Natural killer cell (primary cell): ENCODE data around the gene SPRED3. TPM values are rescaled to one million over a fixed set of nuclear protein-coding genes. Genes with fewer than 3 reads are reported as not detected.
A peak's percentile ranks its signal among the peaks of the same experiment; 100 is the strongest.

Source experiments
- ATAC-seq, 3 donors: fragments of 150-1000 bp in 2 of 3; fragments of 200-7000 bp in 1 of 3; cut with Tn5 transposase; 1 replicate in 1 of 3; 2 replicates in 2 of 3; pipeline ENCODE4 v1.10.0; 2021; ENCODE audit warnings: mild to moderate bottlenecking in 2 of 3, moderate library complexity in 2 of 3
- DNase-seq, 2 donors: peaks; one replicate each; pipeline versions ENCODE4 v3.0.0 to v3.0.0-alpha.2; 2013 to 2021; ENCODE audit warnings: mixed read lengths in 1 of 2
- H3K27ac ChIP-seq: one replicate; pipeline ENCODE4 v1.5.1; 2013; ENCODE audit warnings: mild to moderate bottlenecking, low read length
- H3K27me3 ChIP-seq: one replicate; pipeline ENCODE4 v1.6.1; 2013; ENCODE audit warnings: low read length; ENCODE audit not compliant: control insufficient read depth, insufficient read depth
- H3K36me3 ChIP-seq: one replicate; pipeline ENCODE4 v1.6.1; 2013; ENCODE audit warnings: low read length; ENCODE audit not compliant: control insufficient read depth, insufficient read depth
- H3K4me1 ChIP-seq: one replicate; pipeline ENCODE4 v1.6.1; 2013; ENCODE audit warnings: low read length; ENCODE audit not compliant: control insufficient read depth, insufficient read depth
- H3K4me3 ChIP-seq: one replicate; pipeline ENCODE4 v1.5.1; 2013; ENCODE audit warnings: low read length
- H3K9me3 ChIP-seq: one replicate; pipeline ENCODE4 v1.6.1; 2013; ENCODE audit warnings: low read length; ENCODE audit not compliant: control insufficient read depth, insufficient read depth
- H3K27ac Mint-ChIP-seq, 2 donors: one replicate each; pipeline ENCODE4 v1.8.0; 2022; ENCODE audit warnings: mild to moderate bottlenecking in 2 of 2, mixed read lengths in 2 of 2, moderate library complexity in 1 of 2
- H3K27me3 Mint-ChIP-seq, 2 donors: one replicate each; pipeline ENCODE4 v1.8.0; 2022; ENCODE audit warnings: low read depth in 2 of 2, mixed read lengths in 2 of 2
- H3K36me3 Mint-ChIP-seq: one replicate; pipeline ENCODE4 v1.8.0; 2022; ENCODE audit warnings: mixed read lengths
- H3K4me1 Mint-ChIP-seq, 2 donors: one replicate each; pipeline ENCODE4 v1.8.0; 2022; ENCODE audit warnings: mixed read lengths in 2 of 2
- H3K4me3 Mint-ChIP-seq: one replicate; pipeline ENCODE4 v1.8.0; 2022; ENCODE audit warnings: mild to moderate bottlenecking, moderate library complexity, mixed read lengths
- H3K9me3 Mint-ChIP-seq, 2 donors: one replicate each; pipeline ENCODE4 v1.8.0; 2022; ENCODE audit warnings: mixed read lengths in 2 of 2
- WGBS: methylation state at CpG from one replicate; pipeline ENCODE4 v1.1.7; 2013; ENCODE audit warnings: missing lambda C conversion rate; ENCODE audit not compliant: insufficient coverage; 5-methylcytosine and 5-hydroxymethylcytosine counted together
- intact Hi-C: fragments of 100-400 bp; cut with micrococcal nuclease; formaldehyde crosslinking; loops from one replicate; pipeline ENCODE4 v1.14.2; 2022
- total RNA-seq, 4 donors: library from RNA; stranded (reverse); fragments of 120-200 nt in 1 of 4; gene quantifications; one replicate each; pipeline versions ENCODE4 v1.2.3 to v1.2.4, GENCODE V29; 2013 to 2022
- TF ChIP-seq, protein P1 (sequence below): fragments of 200-600 bp; IDR thresholded peaks from one replicate; pipeline ENCODE4 v1.8.0; 2022; ENCODE audit warnings: antibody characterized with exemption

Gene SPRED3
- total RNA-seq, 3 donors from 2014 or later (not counting 1 experiment from before 2014, with no cell fraction given) = 1.1 to 4.2 (median 1.3) TPM

DNA sequence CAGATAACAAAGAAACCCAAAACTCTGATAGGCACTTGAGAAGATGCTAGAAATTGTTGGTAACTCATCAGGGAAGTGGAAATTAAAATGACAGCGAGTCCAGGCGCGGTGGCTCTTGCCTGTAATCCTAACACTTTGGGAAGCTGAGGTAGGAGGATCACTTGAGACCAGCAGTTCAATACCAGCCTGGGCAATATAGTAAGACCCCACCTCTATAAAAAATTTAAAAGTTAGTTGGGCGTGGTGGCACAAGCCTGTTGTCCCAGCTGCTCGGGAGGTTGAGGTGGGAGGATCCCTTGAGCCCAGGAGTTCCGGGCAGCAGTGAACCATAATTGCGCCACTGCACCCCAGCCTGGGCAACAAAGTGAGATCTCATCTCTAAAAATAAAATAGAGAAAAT lies 42.4 kb downstream of the SPRED3 start:
- no peak overlapping the region for H3K27ac Mint-ChIP-seq
- intact Hi-C loops = no loop called here
- TF ChIP-seq, protein P1, sequence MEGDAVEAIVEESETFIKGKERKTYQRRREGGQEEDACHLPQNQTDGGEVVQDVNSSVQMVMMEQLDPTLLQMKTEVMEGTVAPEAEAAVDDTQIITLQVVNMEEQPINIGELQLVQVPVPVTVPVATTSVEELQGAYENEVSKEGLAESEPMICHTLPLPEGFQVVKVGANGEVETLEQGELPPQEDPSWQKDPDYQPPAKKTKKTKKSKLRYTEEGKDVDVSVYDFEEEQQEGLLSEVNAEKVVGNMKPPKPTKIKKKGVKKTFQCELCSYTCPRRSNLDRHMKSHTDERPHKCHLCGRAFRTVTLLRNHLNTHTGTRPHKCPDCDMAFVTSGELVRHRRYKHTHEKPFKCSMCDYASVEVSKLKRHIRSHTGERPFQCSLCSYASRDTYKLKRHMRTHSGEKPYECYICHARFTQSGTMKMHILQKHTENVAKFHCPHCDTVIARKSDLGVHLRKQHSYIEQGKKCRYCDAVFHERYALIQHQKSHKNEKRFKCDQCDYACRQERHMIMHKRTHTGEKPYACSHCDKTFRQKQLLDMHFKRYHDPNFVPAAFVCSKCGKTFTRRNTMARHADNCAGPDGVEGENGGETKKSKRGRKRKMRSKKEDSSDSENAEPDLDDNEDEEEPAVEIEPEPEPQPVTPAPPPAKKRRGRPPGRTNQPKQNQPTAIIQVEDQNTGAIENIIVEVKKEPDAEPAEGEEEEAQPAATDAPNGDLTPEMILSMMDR = no peak
- DNase-seq (no peak), ATAC-seq (no peak)
- H3K9me3 Mint-ChIP-seq = no peaks in the 10 kb centered on the region
- Histone ChIP-seq H3K27ac (no peak overlapping the region), H3K36me3 (no peaks in the 10 kb centered on the region), H3K9me3 (no peaks in the 10 kb centered on the region), H3K27me3 (peaks cover 14% of the 10 kb centered on the region), H3K4me3 (no peak overlapping the region), H3K4me1 (peaks cover 10% of the 10 kb centered on the region)
- H3K36me3 Mint-ChIP-seq = no peaks in the 10 kb centered on the region
- WGBS = 91% methylated on average over 6 of the region's 7 CpGs
- H3K4me1 Mint-ChIP-seq = peaks cover 11 to 20% of the 10 kb centered on the region in 2 donors
- H3K27me3 Mint-ChIP-seq = peaks cover 13 to 16% of the 10 kb centered on the region in 2 donors
- H3K4me3 Mint-ChIP-seq = no peak overlapping the region

DNA sequence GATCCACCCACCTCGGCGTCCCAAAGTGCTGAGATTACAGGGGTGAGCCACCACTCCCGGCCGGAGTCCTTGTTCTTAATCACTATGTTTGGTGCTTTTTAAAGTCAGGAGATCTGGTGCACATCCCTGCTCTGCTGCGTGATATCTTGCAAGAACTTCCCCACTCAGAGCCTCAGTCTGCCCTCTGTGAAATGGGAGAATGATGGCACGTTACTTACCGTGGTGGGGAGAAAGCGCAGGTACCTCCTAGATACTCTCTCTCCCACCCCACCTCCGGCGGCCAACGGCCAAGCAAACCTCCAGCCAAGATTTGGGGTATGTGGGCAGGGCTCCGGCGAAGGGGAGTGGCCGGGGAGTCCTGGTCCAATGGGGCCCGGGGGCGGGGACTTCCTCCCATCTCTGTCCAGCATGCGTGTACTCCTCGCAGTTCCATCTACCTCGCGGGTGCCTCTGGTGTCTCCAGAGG lies 44.8 kb downstream of the SPRED3 start, which contains the start of gene RYR1:
Gene RYR1, plus strand, starts transcription at position 424 of the 466 bp plus-strand sequence. CDS start 139 bp downstream, outside the sequence.
- no peaks in the 10 kb centered on the region for H3K36me3 Mint-ChIP-seq

DNA sequence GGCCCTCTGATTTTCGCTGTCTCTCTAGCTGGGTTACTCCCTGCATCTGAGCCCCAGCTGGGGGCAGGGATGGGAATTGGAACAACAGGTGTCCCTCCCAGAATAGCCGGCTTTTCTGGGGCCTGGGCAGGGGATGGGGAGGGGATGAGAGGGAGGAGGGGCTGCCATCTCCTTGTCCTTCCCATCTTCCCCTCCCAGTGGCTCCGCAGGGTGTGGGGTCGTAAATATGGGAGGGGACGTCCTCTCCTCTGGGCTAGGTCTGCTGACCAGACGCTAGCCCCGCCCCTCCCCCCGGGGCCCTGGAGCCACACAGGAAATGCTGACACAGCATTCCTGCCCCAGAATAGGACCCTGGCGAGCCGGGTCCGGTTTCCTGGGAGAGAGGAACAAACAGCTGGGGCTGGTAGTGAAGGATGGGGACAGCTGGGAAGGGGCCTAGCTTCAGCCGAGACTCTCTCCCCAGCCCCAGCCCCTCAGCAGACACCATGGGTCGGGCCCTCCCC lies 46.1 kb downstream of the SPRED3 start:
- ATAC-seq = no peak
- WGBS = 47% methylated on average over 9 of the region's 13 CpGs

More for the DNA sequence above, 44.8 kb downstream of the SPRED3 start, which contains the start of gene RYR1:
- DNase-seq (peak; percentile 23 to 45), ATAC-seq (peak; percentile 78 to 98 (median 92))
- Mint-ChIP-seq H3K4me1 (peaks cover 6 to 14% of the 10 kb centered on the region in 2 donors), H3K9me3 (no peaks in the 10 kb centered on the region), H3K4me3 (peak within 1 kb of the TSS; percentile 31), H3K27me3 (peaks cover 13 to 16% of the 10 kb centered on the region in 2 donors), H3K27ac (no peak within 1 kb of the TSS)
- Histone ChIP-seq H3K4me1 (peaks cover 6% of the 10 kb centered on the region), H3K36me3 (no peaks in the 10 kb centered on the region), H3K9me3 (no peaks in the 10 kb centered on the region), H3K27ac (no peak within 1 kb of the TSS), H3K4me3 (no peak within 1 kb of the TSS), H3K27me3 (peaks cover 14% of the 10 kb centered on the region)
- intact Hi-C loops = no loop called here
- TF ChIP-seq, protein P1 = no peak
- 25% methylated on average over 14 of the region's 20 CpGs for WGBS

More for the DNA sequence above, 46.1 kb downstream of the SPRED3 start:
- TF ChIP-seq, protein P1 = no peak
- Histone ChIP-seq H3K9me3 (no peaks in the 10 kb centered on the region), H3K27me3 (peaks cover 14% of the 10 kb centered on the region), H3K4me1 (peaks cover 6% of the 10 kb centered on the region), H3K36me3 (no peaks in the 10 kb centered on the region), H3K4me3 (no peak overlapping the region), H3K27ac (no peak overlapping the region)
- Mint-ChIP-seq H3K36me3 (no peaks in the 10 kb centered on the region), H3K9me3 (no peaks in the 10 kb centered on the region), H3K27me3 (peaks cover 9 to 12% of the 10 kb centered on the region in 2 donors), H3K4me3 (no peak overlapping the region), H3K27ac (no peak overlapping the region), H3K4me1 (peaks cover 6 to 14% of the 10 kb centered on the region in 2 donors)
- DNase-seq = no peak
- intact Hi-C loops = no loop called here
